A673 (cell line): ENCODE measurements around the gene IPPK. TPM values are rescaled to one million over a fixed set of nuclear protein-coding genes. Genes with fewer than 3 reads are reported as not detected.

ENCODE experiments used
- BruUV-seq: library from RNA; stranded (reverse); fragments of 400-500 nt; replicated peaks from 2 replicates; lab custom pipeline; 2021; lab: Mats Ljungman, UMichigan
- CTCF ChIA-PET: fragments of 300-600 bp; sonication (Branson Sonifier 250); formaldehyde crosslinking; loops from one replicate; lab custom pipeline; 2022; ENCODE audit warnings: antibody characterized with exemption; lab: Charles Lee
- POLR2A ChIA-PET: fragments of 300-600 bp; sonication (Branson Sonifier 250); formaldehyde crosslinking; loops from one replicate; lab custom pipeline; 2022; ENCODE audit warnings: antibody characterized with exemption; ENCODE audit not compliant: low non-redundant PET; lab: Charles Lee
- DNase-seq: peaks from one replicate; pipeline ENCODE4 v3.0.0-alpha.2; 2015; ENCODE audit warnings: low spot score
- H3K27ac ChIP-seq: fragments of 200-600 bp; sonication (generic); 2 replicates; pipeline ENCODE4 v1.5.1; 2016; ENCODE audit warnings: mixed run types, low read depth, mild to moderate bottlenecking, mixed read lengths, antibody characterized with exemption, low read length; ENCODE audit not compliant: poor library complexity, severe bottlenecking
- H3K27me3 ChIP-seq: fragments of 200-600 bp; sonication (generic); replicated peaks from 2 replicates; pipeline ENCODE4 v1.6.1; 2017; ENCODE audit warnings: mixed run types, low read depth, mild to moderate bottlenecking, mixed read lengths, antibody characterized with exemption, low read length; ENCODE audit not compliant: insufficient read depth, poor library complexity
- H3K36me3 ChIP-seq: fragments of 200-600 bp; sonication (generic); 2 replicates; pipeline ENCODE4 v1.6.1; 2016; ENCODE audit warnings: mixed run types, mild to moderate bottlenecking, mixed read lengths, antibody characterized with exemption, low read length; ENCODE audit not compliant: insufficient read depth, poor library complexity, severe bottlenecking
- H3K4me1 ChIP-seq: fragments of 200-600 bp; sonication (generic); 2 replicates; pipeline ENCODE4 v1.6.1; 2017; ENCODE audit warnings: mixed run types, mild to moderate bottlenecking, mixed read lengths, antibody characterized with exemption, low read length; ENCODE audit not compliant: insufficient read depth, poor library complexity, severe bottlenecking
- H3K4me3 ChIP-seq: fragments of 200-600 bp; sonication (generic); 2 replicates; pipeline ENCODE4 v1.5.1; 2016; ENCODE audit warnings: low read depth, mixed run types, mild to moderate bottlenecking, mixed read lengths, low read length; ENCODE audit not compliant: poor library complexity, severe bottlenecking
- H3K9me3 ChIP-seq: fragments of 200-600 bp; sonication (generic); 2 replicates; pipeline ENCODE4 v1.6.1; 2016; ENCODE audit warnings: mixed run types, low read depth, mild to moderate bottlenecking, mixed read lengths, antibody characterized with exemption, low read length; ENCODE audit not compliant: poor library complexity, severe bottlenecking
- EZH2 ChIP-seq: fragments of 200-600 bp; sonication (generic); IDR thresholded peaks from 2 replicates; pipeline ENCODE4 v1.6.1; 2017; ENCODE audit warnings: borderline replicate concordance, low read depth, mild to moderate bottlenecking, mixed read lengths, antibody characterized with exemption, low read length; ENCODE audit not compliant: poor library complexity, severe bottlenecking
- intact Hi-C: fragments of 100-400 bp; cut with micrococcal nuclease; formaldehyde crosslinking; loops from one replicate; pipeline ENCODE4 v1.10.0; 2022; ENCODE audit not compliant: unreplicated experiment
- total RNA-seq: library from RNA; stranded (reverse); gene quantifications from 2 replicates; pipeline ENCODE4 v1.2.3, GENCODE V29; 2021
- TF ChIP-seq, protein P1 (sequence below): fragments of 300-800, 200-600 bp; sonication (generic); conservative IDR thresholded peaks from 2 replicates; pipeline ENCODE4 v1.5.1; 2017; ENCODE audit warnings: low read depth, mild to moderate bottlenecking, antibody characterized with exemption, low read length, moderate library complexity, mixed read lengths

The IPPK gene
- total RNA-seq, 1 experiment from 2014 or later, result 14.0 TPM

DNA sequence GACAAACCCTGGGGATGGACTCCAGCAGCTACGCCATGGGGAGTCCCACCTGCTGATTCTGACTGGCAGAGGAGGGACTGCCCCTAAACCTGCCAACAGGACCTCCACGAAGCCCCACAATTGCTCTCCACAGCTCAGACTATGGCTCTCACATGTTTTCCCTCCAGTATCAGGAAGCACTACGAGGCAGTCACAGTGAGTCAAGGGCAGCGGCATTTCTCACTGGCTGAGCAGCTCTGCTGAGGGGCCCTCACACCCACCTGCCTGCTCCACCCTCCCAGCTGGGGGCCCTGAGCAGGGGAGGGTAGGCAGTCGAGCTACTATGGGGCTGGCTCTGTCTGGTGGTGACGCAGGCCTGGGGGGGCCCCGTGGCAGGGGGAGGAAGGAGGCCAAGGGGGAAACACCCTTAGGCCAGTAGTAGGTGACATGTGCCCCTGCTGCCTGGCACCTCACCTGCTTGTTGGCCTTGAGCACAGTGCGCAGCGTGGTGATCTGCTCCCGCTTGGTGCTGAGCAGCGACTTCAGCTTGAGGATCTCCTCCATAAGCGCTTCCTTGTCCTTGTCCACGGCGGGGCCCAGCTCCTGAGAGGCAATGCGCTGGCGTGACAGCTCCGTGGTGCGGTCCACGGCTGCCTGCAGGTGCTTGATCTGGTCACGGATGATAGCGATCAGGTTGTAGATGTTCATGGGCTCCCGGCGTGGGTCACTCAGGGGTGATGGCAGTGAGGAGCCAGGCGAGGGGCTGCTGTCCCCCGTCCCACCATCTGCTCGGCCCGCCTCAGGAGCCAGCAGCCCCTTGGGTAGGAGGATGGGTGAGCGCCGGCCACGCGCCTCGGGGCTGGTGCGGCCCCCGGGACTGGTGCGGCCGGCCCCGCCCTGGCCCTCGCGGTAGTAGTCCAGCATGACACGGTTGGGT is 48.4 kb upstream of the IPPK start:
- no peak for TF ChIP-seq EZH2
- TF ChIP-seq, protein P1, sequence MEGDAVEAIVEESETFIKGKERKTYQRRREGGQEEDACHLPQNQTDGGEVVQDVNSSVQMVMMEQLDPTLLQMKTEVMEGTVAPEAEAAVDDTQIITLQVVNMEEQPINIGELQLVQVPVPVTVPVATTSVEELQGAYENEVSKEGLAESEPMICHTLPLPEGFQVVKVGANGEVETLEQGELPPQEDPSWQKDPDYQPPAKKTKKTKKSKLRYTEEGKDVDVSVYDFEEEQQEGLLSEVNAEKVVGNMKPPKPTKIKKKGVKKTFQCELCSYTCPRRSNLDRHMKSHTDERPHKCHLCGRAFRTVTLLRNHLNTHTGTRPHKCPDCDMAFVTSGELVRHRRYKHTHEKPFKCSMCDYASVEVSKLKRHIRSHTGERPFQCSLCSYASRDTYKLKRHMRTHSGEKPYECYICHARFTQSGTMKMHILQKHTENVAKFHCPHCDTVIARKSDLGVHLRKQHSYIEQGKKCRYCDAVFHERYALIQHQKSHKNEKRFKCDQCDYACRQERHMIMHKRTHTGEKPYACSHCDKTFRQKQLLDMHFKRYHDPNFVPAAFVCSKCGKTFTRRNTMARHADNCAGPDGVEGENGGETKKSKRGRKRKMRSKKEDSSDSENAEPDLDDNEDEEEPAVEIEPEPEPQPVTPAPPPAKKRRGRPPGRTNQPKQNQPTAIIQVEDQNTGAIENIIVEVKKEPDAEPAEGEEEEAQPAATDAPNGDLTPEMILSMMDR, result no peak
- Histone ChIP-seq H3K27me3 (no peaks in the 10 kb centered on the region), H3K4me3 (no peak overlapping the region), H3K36me3 (peaks cover 72% of the 10 kb centered on the region), H3K27ac (no peak overlapping the region), H3K4me1 (no peaks in the 10 kb centered on the region), H3K9me3 (no peaks in the 10 kb centered on the region)
- ChIA-PET CTCF (interaction anchor here (2.7 kb wide), 1 partner anchor 72 kb away, joined by 18 read pairs; no protein-coding TSS in a partner anchor), POLR2A (no interaction called here)
- intact Hi-C loops, result no loop called here
- DNase-seq, result no peak
- BruUV-seq, result no TSS peak

DNA sequence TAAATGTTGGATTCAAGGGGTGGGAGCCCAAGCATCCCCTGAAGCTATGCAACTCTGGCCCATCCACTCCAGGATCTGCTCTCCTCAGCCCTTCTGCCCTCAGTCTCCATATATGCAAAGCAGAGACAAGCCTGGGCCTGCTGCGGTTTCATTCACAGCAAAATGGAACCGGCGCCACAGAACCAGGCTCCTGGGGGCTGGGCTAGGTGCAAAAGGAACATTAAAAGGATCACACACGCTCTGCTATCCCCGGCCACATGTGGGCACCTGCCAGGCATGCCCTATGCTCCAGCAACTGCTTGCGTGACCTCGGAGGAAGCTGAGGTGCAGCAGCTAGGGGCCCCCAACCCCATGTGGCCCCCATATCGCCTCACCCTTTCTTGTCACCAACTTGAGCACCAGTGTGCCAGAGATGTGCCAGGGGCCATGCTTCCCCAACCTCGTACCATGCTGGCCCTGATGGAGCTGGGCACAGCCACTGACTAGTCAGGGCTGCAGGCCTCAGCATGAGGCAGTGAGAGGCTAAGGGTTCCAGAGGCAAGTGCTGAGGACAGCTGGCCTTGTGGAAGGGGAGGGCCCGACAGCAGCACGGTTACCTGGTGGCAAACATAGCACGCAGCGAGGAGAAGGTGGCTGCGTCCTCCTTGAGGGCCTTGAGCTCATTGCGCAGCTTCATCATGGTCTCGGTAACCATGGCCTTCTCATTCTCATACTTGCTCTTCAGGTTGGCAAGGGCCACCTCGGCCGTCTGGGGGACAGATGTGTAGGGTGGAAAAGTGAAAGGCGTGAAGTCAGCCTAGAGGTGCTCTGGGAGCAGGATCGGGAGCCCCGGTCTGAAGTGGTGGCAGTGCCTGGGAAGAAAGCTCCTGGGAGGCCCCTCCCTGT is 47.5 kb upstream of the IPPK start:
- H3K4me3 ChIP-seq, result no peak overlapping the region
- H3K27me3 ChIP-seq, result no peaks in the 10 kb centered on the region
- no peaks in the 10 kb centered on the region for H3K9me3 ChIP-seq
- BruUV-seq, result no TSS peak
- TF ChIP-seq, protein P1, result no peak
- no peak for TF ChIP-seq EZH2
- DNase-seq, result no peak
- peaks cover 77% of the 10 kb centered on the region for H3K36me3 ChIP-seq
- H3K4me1 ChIP-seq, result no peaks in the 10 kb centered on the region
- intact Hi-C loops, result no loop called here
- ChIA-PET CTCF (interaction anchor here (2.7 kb wide), 1 partner anchor 72 kb away, joined by 18 read pairs; no protein-coding TSS in a partner anchor), POLR2A (no interaction called here)
- no peak overlapping the region for H3K27ac ChIP-seq

DNA sequence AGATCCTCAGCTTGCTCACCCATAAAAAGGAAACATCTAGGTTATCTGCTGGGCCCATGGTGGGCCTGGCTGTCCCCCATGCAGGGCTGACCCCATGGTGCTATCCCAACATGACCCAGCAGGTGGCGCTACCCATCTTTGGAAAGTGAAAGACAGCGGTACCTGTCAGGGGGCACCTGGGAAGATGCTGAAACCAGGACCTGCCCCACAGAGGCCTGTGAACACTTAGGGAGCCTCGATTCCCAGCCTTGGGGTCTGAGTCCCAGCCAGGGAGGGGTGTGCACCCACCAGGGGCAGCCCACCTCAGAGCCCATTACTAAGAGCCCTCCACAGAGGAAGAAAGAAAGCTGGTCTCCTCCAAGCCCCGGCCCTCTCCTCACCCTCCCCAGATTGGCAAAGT is 46.6 kb upstream of the IPPK start:
- H3K27ac ChIP-seq, result no peak overlapping the region
- no peaks in the 10 kb centered on the region for H3K27me3 ChIP-seq
- H3K4me3 ChIP-seq, result no peak overlapping the region
- H3K4me1 ChIP-seq, result peaks cover 5% of the 10 kb centered on the region
- peaks cover 84% of the 10 kb centered on the region for H3K36me3 ChIP-seq
- no peaks in the 10 kb centered on the region for H3K9me3 ChIP-seq
- intact Hi-C loops, result loop anchor here (1.0 kb wide), 1 partner anchor 74 kb away; no protein-coding TSS in a partner anchor
- TF ChIP-seq EZH2, result no peak
- TF ChIP-seq, protein P1, result peak; percentile 92
- CTCF ChIA-PET, result interaction anchor here (2.7 kb wide), 1 partner anchor 73 kb away, joined by 18 read pairs; no protein-coding TSS in a partner anchor
- peak; percentile 54 for DNase-seq
- no TSS peak for BruUV-seq
- POLR2A ChIA-PET, result no interaction called here
